Activated CD4-positive, alpha-beta memory T cell treated with anti-CD3 and anti-CD28 coated beads, Interleukin-2, amount 10 ng/mL, durations not matched to agents 7 days and 5 days (primary cell): ENCODE results near the gene ACAN. TPM values are rescaled to one million over a fixed set of nuclear protein-coding genes. Genes with fewer than 3 reads are reported as not detected.

Experiments
- CTCF ChIA-PET: fragments of 350-600 bp; sonication (Branson Sonifier 250); formaldehyde crosslinking; loops from one replicate; lab custom pipeline; 2021; ENCODE audit warnings: antibody characterized with exemption, inconsistent platforms; lab: Charles Lee
- POLR2A ChIA-PET: fragments of 350-600 bp; sonication (Branson Sonifier 250); formaldehyde crosslinking; loops from one replicate; lab custom pipeline; 2021; ENCODE audit warnings: antibody characterized with exemption; lab: Charles Lee
- DNase-seq: peaks from one replicate; pipeline ENCODE4 v3.0.0-alpha.2; 2020
- H3K27ac Mint-ChIP-seq: one replicate; pipeline ENCODE4 v1.8.0; 2021; ENCODE audit warnings: mild to moderate bottlenecking, mixed read lengths
- H3K27me3 Mint-ChIP-seq: one replicate; pipeline ENCODE4 v1.8.0; 2021; ENCODE audit warnings: mixed read lengths
- H3K36me3 Mint-ChIP-seq: one replicate; pipeline ENCODE4 v1.8.0; 2021; ENCODE audit warnings: low read depth, mixed read lengths
- H3K4me1 Mint-ChIP-seq: one replicate; pipeline ENCODE4 v1.8.0; 2021; ENCODE audit warnings: mixed read lengths
- H3K4me3 Mint-ChIP-seq: one replicate; pipeline ENCODE4 v1.8.0; 2021; ENCODE audit warnings: mild to moderate bottlenecking, mixed read lengths
- H3K9me3 Mint-ChIP-seq: one replicate; pipeline ENCODE4 v1.8.0; 2021; ENCODE audit warnings: mixed read lengths
- total RNA-seq, 2 experiments: library from RNA; stranded (reverse); gene quantifications; one replicate each; pipeline ENCODE4 v1.2.3, GENCODE V29; 2021

The ACAN gene
- total RNA-seq, 2 experiments from 2014 or later = not detected

GRCh38 chr15:88902846-88903245 lies 99.6 kb downstream of the ACAN start:
- Mint-ChIP-seq H3K9me3 (no peaks in the 10 kb centered on the region), H3K4me1 (peaks cover 30% of the 10 kb centered on the region), H3K27me3 (no peaks in the 10 kb centered on the region), H3K36me3 (no peaks in the 10 kb centered on the region), H3K4me3 (no peak overlapping the region), H3K27ac (no peak overlapping the region)
- ChIA-PET CTCF (interaction anchor here (0.6 to 3.4 kb wide), 7 partner anchors 10 to 275 kb away, joined by 3 to 81 read pairs (median 4); partner anchors contain the start of gene HAPLN3), POLR2A (interaction anchor here (1.2 to 1.4 kb wide), 4 partner anchors 20 to 343 kb away, joined by 3 to 5 read pairs (median 4); partner anchors contain the start of gene ISG20)
- no peak for DNase-seq

- no peaks in the 10 kb centered on the region for H3K9me3 Mint-ChIP-seq
- CTCF ChIA-PET = interaction anchor here (0.8 to 3.4 kb wide), 54 partner anchors 11 to 573 kb away, joined by 3 to 81 read pairs (median 5); partner anchors contain the start of genes ABHD2, HAPLN3 and MFGE8
- no peaks in the 10 kb centered on the region for H3K27me3 Mint-ChIP-seq
- no peak for DNase-seq
- POLR2A ChIA-PET = interaction anchor here (1.0 to 2.9 kb wide), 13 partner anchors 9 to 340 kb away, joined by 3 to 16 read pairs (median 6); partner anchors contain the start of genes ABHD2, FANCI, HAPLN3 and MFGE8
- H3K4me1 Mint-ChIP-seq = peaks cover 30% of the 10 kb centered on the region
- no peak overlapping the region for H3K4me3 Mint-ChIP-seq
- peak overlapping the region; percentile 77 for H3K27ac Mint-ChIP-seq
- no peaks in the 10 kb centered on the region for H3K36me3 Mint-ChIP-seq
Measured at GRCh38 chr15:88904257-88904623, 101.0 kb downstream of the ACAN start.

- POLR2A ChIA-PET = interaction anchor here (0.6 to 2.9 kb wide), 16 partner anchors 9 to 365 kb away, joined by 3 to 16 read pairs (median 6); partner anchors contain the start of genes ABHD2, FANCI, HAPLN3 and MFGE8
- H3K4me3 Mint-ChIP-seq = no peak overlapping the region
Measured at GRCh38 chr15:88904624-88905327, 101.5 kb downstream of the ACAN start.

GRCh38 chr15:88905576-88905975 lies 102.3 kb downstream of the ACAN start:
- Mint-ChIP-seq H3K27me3 (no peaks in the 10 kb centered on the region), H3K9me3 (no peaks in the 10 kb centered on the region), H3K4me1 (peaks cover 30% of the 10 kb centered on the region), H3K36me3 (peaks cover 5% of the 10 kb centered on the region), H3K4me3 (no peak overlapping the region), H3K27ac (no peak overlapping the region)
- CTCF ChIA-PET = interaction anchor here (0.7 to 3.4 kb wide), 38 partner anchors 9 to 339 kb away, joined by 3 to 81 read pairs (median 6); partner anchors contain the start of genes ABHD2, HAPLN3 and MFGE8
- DNase-seq = no peak
- POLR2A ChIA-PET = interaction anchor here (0.8 to 2.9 kb wide), 7 partner anchors 9 to 339 kb away, joined by 3 to 16 read pairs (median 4); partner anchors contain the start of genes ABHD2, FANCI and HAPLN3

More at GRCh38 chr15:88904624-88905327, 101.5 kb downstream of the ACAN start:
- CTCF ChIA-PET = interaction anchor here (0.6 to 3.4 kb wide), 67 partner anchors 10 to 573 kb away, joined by 3 to 81 read pairs (median 5); partner anchors contain the start of genes ABHD2, HAPLN3, MFGE8 and MRPL46
- peaks cover 5% of the 10 kb centered on the region for H3K36me3 Mint-ChIP-seq
- H3K27me3 Mint-ChIP-seq = no peaks in the 10 kb centered on the region
- H3K4me1 Mint-ChIP-seq = peaks cover 30% of the 10 kb centered on the region
- peak overlapping the region; percentile 77 for H3K27ac Mint-ChIP-seq
- DNase-seq = peak; percentile 94
- no peaks in the 10 kb centered on the region for H3K9me3 Mint-ChIP-seq

- POLR2A ChIA-PET = interaction anchor here (2.9 kb wide), 1 partner anchor 11 kb away, joined by 16 read pairs; the partner anchor contains the start of gene HAPLN3
- Mint-ChIP-seq H3K27me3 (no peaks in the 10 kb centered on the region), H3K27ac (no peak overlapping the region), H3K9me3 (no peaks in the 10 kb centered on the region), H3K4me3 (no peak overlapping the region), H3K4me1 (peaks cover 32% of the 10 kb centered on the region), H3K36me3 (peaks cover 5% of the 10 kb centered on the region)
- CTCF ChIA-PET = interaction anchor here (1.2 to 3.4 kb wide), 9 partner anchors 9 to 274 kb away, joined by 3 to 81 read pairs (median 21); partner anchors contain the start of genes HAPLN3 and MFGE8
- no peak for DNase-seq
Measured at GRCh38 chr15:88906130-88906529, 102.9 kb downstream of the ACAN start.

- Mint-ChIP-seq H3K4me3 (no peak overlapping the region), H3K36me3 (peaks cover 5% of the 10 kb centered on the region), H3K4me1 (peaks cover 33% of the 10 kb centered on the region), H3K27ac (no peak overlapping the region), H3K27me3 (no peaks in the 10 kb centered on the region), H3K9me3 (no peaks in the 10 kb centered on the region)
- POLR2A ChIA-PET = no interaction called here
- CTCF ChIA-PET = interaction anchor here (2.3 to 3.4 kb wide), 3 partner anchors 8 to 114 kb away, joined by 11 to 81 read pairs (median 31); partner anchors contain the start of gene MFGE8
- DNase-seq = no peak
Measured at GRCh38 chr15:88906551-88906950, 103.3 kb downstream of the ACAN start.

GRCh38 chr15:88907111-88907510 lies 103.9 kb downstream of the ACAN start:
- CTCF ChIA-PET = no interaction called here
- no peak for DNase-seq
- no peaks in the 10 kb centered on the region for H3K9me3 Mint-ChIP-seq
- H3K27ac Mint-ChIP-seq = no peak overlapping the region
- H3K27me3 Mint-ChIP-seq = no peaks in the 10 kb centered on the region
- no peak overlapping the region for H3K4me3 Mint-ChIP-seq
- POLR2A ChIA-PET = no interaction called here
- peaks cover 5% of the 10 kb centered on the region for H3K36me3 Mint-ChIP-seq
- H3K4me1 Mint-ChIP-seq = peaks cover 39% of the 10 kb centered on the region

- Mint-ChIP-seq H3K4me3 (no peak overlapping the region), H3K9me3 (no peaks in the 10 kb centered on the region), H3K36me3 (peaks cover 5% of the 10 kb centered on the region), H3K27me3 (no peaks in the 10 kb centered on the region), H3K4me1 (peaks cover 39% of the 10 kb centered on the region), H3K27ac (no peak overlapping the region)
- DNase-seq = no peak
- POLR2A ChIA-PET = no interaction called here
- CTCF ChIA-PET = interaction anchor here (0.7 kb wide), 2 partner anchors 12 kb away, joined by 3 to 5 read pairs; partner anchors contain the start of gene HAPLN3
Measured at GRCh38 chr15:88908123-88908522, 104.9 kb downstream of the ACAN start.

- DNase-seq = no peak
- H3K4me1 Mint-ChIP-seq = peaks cover 37% of the 10 kb centered on the region
- no peak overlapping the region for H3K27ac Mint-ChIP-seq
- H3K4me3 Mint-ChIP-seq = no peak overlapping the region
- H3K9me3 Mint-ChIP-seq = no peaks in the 10 kb centered on the region
- ChIA-PET POLR2A (no interaction called here), CTCF (interaction anchor here (0.7 kb wide), 2 partner anchors 11 to 13 kb away, joined by 3 to 5 read pairs; partner anchors contain the start of gene HAPLN3)
- H3K36me3 Mint-ChIP-seq = peaks cover 5% of the 10 kb centered on the region
- H3K27me3 Mint-ChIP-seq = no peaks in the 10 kb centered on the region
Measured at GRCh38 chr15:88908697-88909621, 105.7 kb downstream of the ACAN start.

- CTCF ChIA-PET = interaction anchor here (2.7 kb wide), 1 partner anchor 11 kb away, joined by 7 read pairs; no protein-coding TSS in a partner anchor
- no peak overlapping the region for H3K4me3 Mint-ChIP-seq
Measured at GRCh38 chr15:88909956-88910831, 107.0 kb downstream of the ACAN start.

GRCh38 chr15:88911766-88912118 lies 108.5 kb downstream of the ACAN start:
- Mint-ChIP-seq H3K4me1 (peaks cover 17% of the 10 kb centered on the region), H3K9me3 (no peaks in the 10 kb centered on the region), H3K4me3 (no peak overlapping the region), H3K27me3 (no peaks in the 10 kb centered on the region), H3K36me3 (peaks cover 5% of the 10 kb centered on the region), H3K27ac (no peak overlapping the region)
- no peak for DNase-seq
- ChIA-PET CTCF (interaction anchor here (0.7 to 2.7 kb wide), 4 partner anchors 9 to 146 kb away, joined by 3 to 7 read pairs (median 4); no protein-coding TSS in a partner anchor), POLR2A (interaction anchor here (1.0 to 1.3 kb wide), 2 partner anchors 9 to 16 kb away, joined by 3 to 4 read pairs; partner anchors contain the start of gene HAPLN3)

More at GRCh38 chr15:88909956-88910831, 107.0 kb downstream of the ACAN start:
- H3K27me3 Mint-ChIP-seq = no peaks in the 10 kb centered on the region
- POLR2A ChIA-PET = interaction anchor here (1.3 kb wide), 1 partner anchor 15 kb away, joined by 3 read pairs; the partner anchor contains the start of gene HAPLN3
- no peak overlapping the region for H3K27ac Mint-ChIP-seq
- no peak for DNase-seq
- peaks cover 24% of the 10 kb centered on the region for H3K4me1 Mint-ChIP-seq
- H3K36me3 Mint-ChIP-seq = peaks cover 5% of the 10 kb centered on the region
- no peaks in the 10 kb centered on the region for H3K9me3 Mint-ChIP-seq
